ENCODE data around the gene ACCS. TPM values are rescaled to one million over a fixed set of nuclear protein-coding genes. Genes with fewer than 3 reads are reported as not detected.

The ACCS gene
- total RNA-seq, 4 donors from 2014 or later, result 4.5 to 26.3 (median 17.3) TPM

- Histone ChIP-seq H3K4me1 (no peaks in the 10 kb centered on the region), H3K36me3 (no peaks in the 10 kb centered on the region), H3K4me3 (no peak overlapping the region), H3K27me3 (no peaks in the 10 kb centered on the region), H3K9me3 (no peaks in the 10 kb centered on the region), H3K27ac (no peak overlapping the region)
- no peak for ATAC-seq
- TF ChIP-seq POLR2AphosphoS5 (IDR thresholded peaks at IDR 0.05) (no peak), EP300 (IDR thresholded peaks at IDR 0.05) (no peak), POLR2A (IDR thresholded peaks at IDR 0.05) (no peak), CTCF (IDR thresholded peaks at IDR 0.05) (no peak)
- no CpG with 5 or more reads among the region's 4 CpGs for WGBS, 2 donors (ENCODE audit: low coverage in 1 of 2)
These were observed 14.9 kb upstream of the ACCS start for GRCh38 chr11:44051171-44051570.

GRCh38 chr11:44057340-44057739 lies 8.7 kb upstream of the ACCS start:
- no peak overlapping the region for H3K27ac ChIP-seq
- H3K9me3 ChIP-seq, result no peaks in the 10 kb centered on the region
- H3K4me3 ChIP-seq, result no peak overlapping the region
- 72 to 89% methylated on average over 6 of the region's 6 CpGs for WGBS, 2 donors (ENCODE audit: low coverage in 1 of 2)
- ATAC-seq, result no peak
- H3K27me3 ChIP-seq, result no peaks in the 10 kb centered on the region
- H3K36me3 ChIP-seq, result no peaks in the 10 kb centered on the region
- H3K4me1 ChIP-seq, result no peaks in the 10 kb centered on the region
- TF ChIP-seq POLR2A (IDR thresholded peaks at IDR 0.05), result no peak
- no peak for TF ChIP-seq POLR2AphosphoS5 (IDR thresholded peaks at IDR 0.05)

GRCh38 chr11:44058275-44058674 lies 7.8 kb upstream of the ACCS start:
- H3K4me1 ChIP-seq, result no peaks in the 10 kb centered on the region
- H3K27ac ChIP-seq, result no peak overlapping the region
- no peak for TF ChIP-seq POLR2AphosphoS5 (IDR thresholded peaks at IDR 0.05)
- TF ChIP-seq EP300 (IDR thresholded peaks at IDR 0.05), result no peak
- no peak for ATAC-seq
- H3K36me3 ChIP-seq, result no peaks in the 10 kb centered on the region
- H3K9me3 ChIP-seq, result no peaks in the 10 kb centered on the region
- 89 to 93% methylated on average over 3 to 6 of the region's 6 CpGs for WGBS, 2 donors (ENCODE audit: low coverage in 1 of 2)
- H3K27me3 ChIP-seq, result no peaks in the 10 kb centered on the region
- no peak overlapping the region for H3K4me3 ChIP-seq

DNA sequence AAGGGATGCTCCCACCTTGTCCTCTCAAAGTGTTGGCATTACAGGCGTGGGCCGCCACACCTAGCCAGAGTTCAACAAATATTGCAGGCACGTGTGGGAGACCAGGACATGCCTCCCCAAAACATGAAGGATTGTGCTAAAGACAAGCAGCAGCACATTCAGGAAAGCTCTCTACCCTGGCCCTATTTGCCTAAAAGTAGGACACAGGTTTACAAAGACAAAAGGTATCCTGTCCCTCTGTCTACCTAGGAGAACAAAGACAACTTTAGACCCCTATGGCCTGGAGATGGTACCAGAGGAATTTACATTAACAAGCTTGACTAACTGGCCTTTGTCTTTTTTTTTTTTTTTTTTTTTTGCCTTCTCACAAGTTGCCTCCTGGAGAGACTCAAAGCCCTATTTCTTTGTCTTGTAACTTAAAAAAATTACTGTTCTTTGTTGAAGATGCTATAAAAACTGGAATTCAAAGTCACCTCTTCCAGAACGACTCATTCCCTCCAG lies 859 bp upstream of the ACCS start:
- 59% methylated on average over 2 of the region's 4 CpGs; no CpG with 5 or more reads in 1 of the 2 donors for WGBS, 2 donors (ENCODE audit: low coverage in 1 of 2)
- peak overlapping the region in 1 of 2 donors; percentile 75 for H3K4me3 ChIP-seq

GRCh38 chr11:44066732-44067141 lies 667 bp downstream of the ACCS start:
- peak; percentile 10 for ATAC-seq
- Histone ChIP-seq H3K9me3 (no peaks in the 10 kb centered on the region), H3K36me3 (peaks cover 0 to 16% of the 10 kb centered on the region in 2 donors), H3K27ac (peak overlapping the region; percentile 78 to 94 (median 92)), H3K4me3 (peak overlapping the region; percentile 75), H3K27me3 (no peaks in the 10 kb centered on the region), H3K4me1 (peaks cover 0 to 36% (median 6%) of the 10 kb centered on the region in 3 donors)
- no peak for TF ChIP-seq EP300 (IDR thresholded peaks at IDR 0.05)
- TF ChIP-seq CTCF (IDR thresholded peaks at IDR 0.05), result no peak
- TF ChIP-seq POLR2AphosphoS5 (IDR thresholded peaks at IDR 0.05), result no peak
- TF ChIP-seq POLR2A (IDR thresholded peaks at IDR 0.05), result no peak
- 20 to 37% methylated on average over 6 to 7 of the region's 10 CpGs for WGBS, 2 donors (ENCODE audit: low coverage in 1 of 2)

More for the DNA sequence above, 859 bp upstream of the ACCS start:
- H3K27ac ChIP-seq, result peak overlapping the region; percentile 70 to 94 (median 92)
- H3K36me3 ChIP-seq, result peaks cover 0 to 2% of the 10 kb centered on the region in 2 donors
- H3K27me3 ChIP-seq, result no peaks in the 10 kb centered on the region
- no peaks in the 10 kb centered on the region for H3K9me3 ChIP-seq
- H3K4me1 ChIP-seq, result peaks cover 0 to 33% (median 6%) of the 10 kb centered on the region in 3 donors
- ATAC-seq, result no peak
- TF ChIP-seq POLR2AphosphoS5 (IDR thresholded peaks at IDR 0.05) (no peak), CTCF (IDR thresholded peaks at IDR 0.05) (no peak), POLR2A (IDR thresholded peaks at IDR 0.05) (no peak), EP300 (IDR thresholded peaks at IDR 0.05) (no peak)

DNA sequence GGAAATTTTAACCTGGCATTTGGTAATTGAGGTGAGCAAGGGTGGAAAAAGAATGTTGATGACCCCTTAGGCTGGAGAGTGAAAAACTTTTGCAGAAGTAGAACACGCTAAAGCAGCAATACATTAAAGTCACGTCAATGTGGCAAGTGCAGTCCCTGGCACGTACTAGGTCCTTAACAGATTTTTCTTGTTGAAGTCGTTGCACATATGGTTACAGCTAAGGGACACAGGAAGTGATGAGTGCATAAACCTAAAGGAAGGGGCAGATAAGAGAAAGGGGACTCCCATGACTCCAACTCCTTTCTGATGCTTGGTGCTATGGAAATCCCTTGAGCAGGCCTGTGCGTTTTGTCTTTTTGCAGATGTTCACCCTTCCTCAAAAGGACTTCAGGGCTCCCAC lies 1.2 kb downstream of the ACCS start:
- Histone ChIP-seq H3K4me3 (peak overlapping the region in 1 of 2 donors; percentile 75), H3K27ac (peak overlapping the region in 2 of 4 donors; percentile 91 to 94), H3K36me3 (peaks cover 0 to 19% of the 10 kb centered on the region in 2 donors), H3K9me3 (no peaks in the 10 kb centered on the region), H3K27me3 (no peaks in the 10 kb centered on the region), H3K4me1 (peaks cover 0 to 36% (median 6%) of the 10 kb centered on the region in 3 donors)
- 70 to 76% methylated on average over 5 of the region's 5 CpGs for WGBS, 2 donors (ENCODE audit: low coverage in 1 of 2)
- TF ChIP-seq POLR2A (IDR thresholded peaks at IDR 0.05) (no peak), POLR2AphosphoS5 (IDR thresholded peaks at IDR 0.05) (no peak), EP300 (IDR thresholded peaks at IDR 0.05) (no peak), CTCF (IDR thresholded peaks at IDR 0.05) (no peak)
- no peak for ATAC-seq
